ENCODE measurements around the gene GNAQ.
"Not testable (repeated sequence)": the region's sequence is repeated elsewhere in the genome, so short reads cannot be mapped to it uniquely, and the experiment has no call there.

GNAQ gene

GRCh38 chr9:77879437-77879943, 152.1 kb downstream of the GNAQ start:
- DNase-seq (ENCODE audit: low read depth in 2 of 2, low spot score in 1 of 2) = no peak

GRCh38 chr9:77878793-77879192, 152.8 kb downstream of the GNAQ start:
- not testable (repeated sequence) for DNase-seq (ENCODE audit: low read depth in 2 of 2, low spot score in 1 of 2)

- DNase-seq (ENCODE audit: low read depth in 2 of 2, low spot score in 1 of 2) = no peak
Observed at GRCh38 chr9:77877976-77878375, 153.6 kb downstream of the GNAQ start.

- DNase-seq (ENCODE audit: low read depth in 2 of 2, low spot score in 1 of 2) = no peak
Observed at GRCh38 chr9:77876590-77876989, 155.0 kb downstream of the GNAQ start.

GRCh38 chr9:77876091-77876490, 155.5 kb downstream of the GNAQ start:
- no peak for DNase-seq (ENCODE audit: low read depth in 2 of 2, low spot score in 1 of 2)

GRCh38 chr9:77872863-77873262, 158.7 kb downstream of the GNAQ start:
- no peak for DNase-seq (ENCODE audit: low read depth in 2 of 2, low spot score in 1 of 2)

- DNase-seq (ENCODE audit: low read depth in 2 of 2, low spot score in 1 of 2) = no peak
Observed at GRCh38 chr9:77872177-77872576, 159.4 kb downstream of the GNAQ start.

- DNase-seq (ENCODE audit: low read depth in 2 of 2, low spot score in 1 of 2) = no peak
Observed at GRCh38 chr9:77871483-77871882, 160.1 kb downstream of the GNAQ start.

- DNase-seq (ENCODE audit: low read depth in 2 of 2, low spot score in 1 of 2) = no peak
Observed at GRCh38 chr9:77866878-77867277, 164.7 kb downstream of the GNAQ start.

GRCh38 chr9:77865385-77866047, 166.1 kb downstream of the GNAQ start:
- no peak for DNase-seq (ENCODE audit: low read depth in 2 of 2, low spot score in 1 of 2)

- DNase-seq (ENCODE audit: low read depth in 2 of 2, low spot score in 1 of 2) = no peak
Observed at GRCh38 chr9:77864211-77864889, 167.3 kb downstream of the GNAQ start.

- not testable (repeated sequence) for DNase-seq (ENCODE audit: low read depth in 2 of 2, low spot score in 1 of 2)
Observed at GRCh38 chr9:77863638-77864037, 168.0 kb downstream of the GNAQ start.

- not testable (repeated sequence) for DNase-seq (ENCODE audit: low read depth in 2 of 2, low spot score in 1 of 2)
Observed at GRCh38 chr9:77860953-77861352, 170.7 kb downstream of the GNAQ start.

GRCh38 chr9:77857513-77858259, 173.9 kb downstream of the GNAQ start:
- DNase-seq (ENCODE audit: low read depth in 2 of 2, low spot score in 1 of 2) = no peak

GRCh38 chr9:77856615-77857014, 175.0 kb downstream of the GNAQ start:
- no peak for DNase-seq (ENCODE audit: low read depth in 2 of 2, low spot score in 1 of 2)

GRCh38 chr9:77854916-77855311, 176.7 kb downstream of the GNAQ start:
- no peak for DNase-seq (ENCODE audit: low read depth in 2 of 2, low spot score in 1 of 2)

- DNase-seq (ENCODE audit: low read depth in 2 of 2, low spot score in 1 of 2) = no peak
Observed at GRCh38 chr9:77854258-77854915, 177.2 kb downstream of the GNAQ start.

GRCh38 chr9:77853716-77854115, 177.9 kb downstream of the GNAQ start:
- DNase-seq (ENCODE audit: low read depth in 2 of 2, low spot score in 1 of 2) = no peak

GRCh38 chr9:77851882-77852595, 179.6 kb downstream of the GNAQ start:
- no peak for DNase-seq (ENCODE audit: low read depth in 2 of 2, low spot score in 1 of 2)

GRCh38 chr9:77848897-77849296, 182.7 kb downstream of the GNAQ start:
- DNase-seq (ENCODE audit: low read depth in 2 of 2, low spot score in 1 of 2) = no peak

GRCh38 chr9:77848404-77848803, 183.2 kb downstream of the GNAQ start:
- DNase-seq (ENCODE audit: low read depth in 2 of 2, low spot score in 1 of 2) = no peak
